NCI-H69 (cell line): ENCODE data around the gene ZNF236.
"Not testable (repeated sequence)": the region's sequence is repeated elsewhere in the genome, so short reads cannot be mapped to it uniquely, and the experiment has no call there.

Source experiments
- DNase-seq: peaks from one replicate; lab custom pipeline; 2025; lab: John Stamatoyannopoulos, UW

The ZNF236 gene

DNA sequence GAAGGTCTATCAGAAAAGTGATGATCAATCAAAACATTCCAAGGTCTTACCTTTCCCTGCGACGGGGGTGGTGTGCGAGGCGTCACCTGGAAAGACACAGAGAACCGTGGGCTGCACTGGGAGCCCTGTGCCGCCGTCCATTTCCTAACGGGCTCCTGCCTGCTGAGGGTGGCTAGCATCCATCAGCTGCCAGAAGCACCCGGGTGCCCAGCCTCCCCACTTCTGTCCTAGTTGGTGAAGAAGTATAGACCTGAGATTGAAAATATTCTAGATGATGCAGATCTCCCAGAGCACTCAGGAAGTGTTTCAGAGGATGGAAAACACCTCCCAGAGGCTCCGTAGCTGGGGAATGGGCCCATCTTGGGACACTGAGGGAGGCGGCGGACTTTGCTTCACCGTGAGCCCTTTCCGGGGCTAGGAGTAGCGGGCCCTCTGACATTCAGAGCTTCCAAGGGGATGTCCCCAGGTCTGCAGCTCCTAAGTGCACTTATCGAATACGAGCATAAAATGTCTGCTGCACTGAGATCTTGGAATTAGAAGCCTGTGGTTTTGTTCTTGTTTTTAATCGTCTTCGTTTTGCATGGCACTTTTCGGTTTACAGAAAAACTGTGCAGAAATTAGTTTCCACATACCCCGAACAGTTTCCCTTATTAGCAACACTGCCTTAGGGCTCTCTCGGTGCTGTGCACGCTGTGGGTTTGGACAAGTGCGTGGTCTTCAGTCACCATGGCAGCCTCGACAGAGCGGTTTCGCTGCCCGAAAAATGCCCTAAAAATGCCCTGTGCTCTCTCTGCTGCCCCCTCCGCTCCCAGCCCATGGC, 166.7 kb downstream of the ZNF236 start:
- no peak for DNase-seq

DNA sequence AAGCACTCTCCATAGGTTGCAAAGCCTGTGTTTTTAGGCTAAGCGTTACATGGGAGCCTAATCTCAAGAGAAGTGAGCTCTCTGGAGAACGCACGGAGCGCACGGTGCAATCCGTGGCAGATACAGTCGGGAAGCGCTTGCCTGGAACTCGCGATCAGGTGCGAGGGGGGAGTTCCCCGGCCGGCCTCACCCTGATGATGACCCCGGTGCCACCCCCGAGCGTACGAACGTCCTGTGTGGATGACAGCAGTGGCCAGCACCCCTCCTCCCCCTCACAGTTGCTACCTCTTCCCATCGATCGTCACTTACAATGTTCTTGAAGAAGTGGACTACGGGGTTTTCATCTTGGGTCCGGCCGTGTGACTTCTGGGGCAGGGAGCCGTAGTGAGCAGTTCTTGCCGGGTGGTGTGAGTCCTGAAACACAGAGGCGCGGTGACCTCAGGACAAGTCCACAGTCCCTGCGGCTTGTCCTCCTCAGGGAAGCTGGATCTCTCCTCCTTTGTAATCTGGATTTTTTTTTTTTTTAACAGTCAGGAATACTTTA, 167.4 kb downstream of the ZNF236 start:
- DNase-seq, result no peak

DNA sequence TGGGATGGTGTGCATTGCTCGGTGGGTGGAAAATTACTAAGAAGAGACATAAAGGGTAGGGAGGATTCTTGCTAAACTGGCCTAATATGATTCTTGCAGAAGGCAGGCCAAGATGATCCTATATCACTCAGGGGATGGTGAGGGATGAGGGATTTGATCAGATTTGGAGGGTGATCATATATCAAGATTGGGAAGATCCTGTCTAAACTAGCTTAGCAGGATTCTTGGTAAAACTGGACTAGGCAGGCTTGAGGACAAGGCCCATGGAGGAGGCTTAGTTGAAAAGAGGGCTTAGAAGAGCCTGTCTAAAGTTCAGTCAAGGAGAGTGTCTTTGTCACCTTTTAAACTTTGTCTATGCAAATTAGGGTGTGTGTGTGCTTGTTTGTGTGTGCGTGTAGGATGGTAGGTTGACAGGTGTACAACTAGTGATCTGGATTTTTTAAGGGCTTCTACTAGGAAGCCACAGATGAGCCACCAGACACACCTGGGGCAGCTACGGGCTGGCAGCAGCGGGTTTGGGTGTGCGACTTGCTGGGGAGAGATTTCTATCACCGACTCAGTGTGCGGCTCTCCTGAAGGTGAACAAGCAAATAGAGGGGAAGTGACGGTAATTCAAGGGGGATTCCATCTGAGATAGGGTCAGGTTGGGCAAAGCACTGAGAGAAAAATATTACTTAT, 168.1 kb downstream of the ZNF236 start:
- not testable (repeated sequence) for DNase-seq

DNA sequence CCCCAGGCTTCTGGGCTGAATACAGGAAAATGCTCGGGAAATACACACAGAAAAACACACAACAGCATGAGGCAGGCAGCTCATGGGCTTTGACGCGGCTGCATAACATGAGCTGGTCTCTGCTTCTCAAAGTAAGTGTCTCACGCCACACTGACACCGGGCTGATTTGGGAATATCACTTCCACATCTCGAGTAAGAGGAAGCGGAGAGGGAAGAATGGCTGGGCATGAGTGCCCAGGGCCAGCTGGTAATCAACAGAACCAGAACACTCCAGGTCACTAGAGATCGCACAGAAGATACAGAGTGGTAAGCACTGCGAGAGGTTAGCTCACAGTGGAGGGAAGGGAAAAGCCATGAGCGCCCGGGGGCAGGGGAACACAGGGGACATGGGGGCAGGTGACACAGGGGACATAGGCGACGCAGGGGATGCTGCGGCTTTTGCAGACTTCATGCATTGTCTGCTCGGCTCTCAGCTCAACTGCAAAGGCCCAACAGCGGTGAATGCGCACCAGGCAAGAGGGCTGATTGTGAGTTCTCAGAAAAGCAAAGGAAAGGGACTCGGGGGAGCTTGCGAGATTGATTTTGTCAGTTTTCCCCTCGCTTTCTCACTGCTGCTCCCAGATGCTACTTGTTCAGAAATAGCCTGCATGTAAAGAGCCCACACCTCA, 168.8 kb downstream of the ZNF236 start:
- DNase-seq, result no peak

DNA sequence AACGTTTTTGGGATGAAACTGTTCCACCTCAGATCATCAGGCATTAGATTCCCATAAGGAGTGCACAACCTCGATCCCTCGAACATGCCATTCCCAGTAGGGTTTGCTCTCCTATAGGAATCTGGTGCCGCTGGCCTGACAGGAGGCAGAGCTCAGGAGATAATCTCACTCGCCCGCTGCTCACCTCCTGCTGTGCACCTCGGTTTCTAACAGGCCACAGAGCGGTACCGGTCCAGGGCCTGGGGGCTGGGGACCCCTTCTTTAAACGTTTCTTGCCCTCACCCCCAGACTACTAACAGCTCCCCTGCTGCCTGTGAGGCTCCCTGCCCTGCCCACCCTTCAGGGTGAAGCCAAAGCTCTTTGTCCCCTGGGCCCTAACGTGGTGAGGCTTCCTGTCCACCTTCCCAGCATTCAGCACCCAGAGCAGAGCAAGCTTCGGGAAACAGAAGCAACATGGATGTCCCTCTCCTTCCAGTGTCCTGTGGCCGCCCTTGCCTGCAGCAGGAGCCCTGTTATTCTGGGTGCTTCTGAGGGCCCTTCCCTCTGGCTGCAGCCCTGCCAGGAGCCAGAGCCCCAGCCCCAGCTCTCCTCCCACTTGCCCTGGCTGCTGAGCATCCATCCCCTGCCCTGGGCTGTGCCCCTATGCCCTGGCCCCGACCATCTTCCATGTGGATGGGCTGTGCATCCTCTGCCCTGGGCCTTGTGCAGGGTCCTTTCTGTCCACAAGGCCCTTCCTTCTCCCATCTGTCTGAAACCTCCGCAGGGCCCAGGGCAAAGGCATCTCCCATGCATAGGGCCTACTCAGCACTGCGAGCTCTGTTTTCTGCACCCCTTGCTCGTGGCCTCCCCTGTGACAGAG, 170.1 kb downstream of the ZNF236 start:
- DNase-seq, result no peak

DNA sequence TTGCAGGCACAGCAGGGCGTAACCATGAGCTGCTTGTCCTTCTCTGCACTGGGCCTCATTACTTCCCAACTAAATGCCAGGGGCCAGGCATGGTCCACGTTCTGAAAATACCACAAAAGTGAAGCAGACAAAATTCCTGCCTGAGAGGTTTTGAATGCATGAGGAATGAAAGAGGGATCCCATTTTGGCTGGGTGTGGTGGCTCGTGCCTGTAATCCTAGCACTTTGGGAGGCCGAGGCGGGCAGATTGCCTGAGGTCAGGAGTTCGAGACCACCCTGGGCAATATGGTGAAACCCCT, 170.7 kb downstream of the ZNF236 start:
- DNase-seq, result no peak

DNA sequence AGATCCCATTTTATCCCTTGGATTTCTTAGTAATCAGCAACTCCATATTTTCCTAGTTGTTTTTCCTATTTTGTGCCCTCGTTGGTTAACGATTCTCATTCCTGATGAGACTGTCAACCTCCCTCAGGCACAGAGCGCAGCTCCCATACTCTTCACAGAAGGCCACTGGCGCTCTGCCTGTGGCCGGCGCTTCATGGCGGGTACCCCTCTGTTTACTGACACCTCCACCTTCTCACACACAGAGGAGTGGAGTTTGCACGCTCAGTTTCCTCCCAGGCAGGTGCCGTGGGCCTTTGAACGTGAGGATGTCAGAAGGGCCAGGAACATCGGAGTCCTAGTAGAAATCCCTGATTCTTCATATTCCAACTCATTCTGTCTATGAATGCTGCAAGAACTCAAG, 171.2 kb downstream of the ZNF236 start:
- no peak for DNase-seq

DNA sequence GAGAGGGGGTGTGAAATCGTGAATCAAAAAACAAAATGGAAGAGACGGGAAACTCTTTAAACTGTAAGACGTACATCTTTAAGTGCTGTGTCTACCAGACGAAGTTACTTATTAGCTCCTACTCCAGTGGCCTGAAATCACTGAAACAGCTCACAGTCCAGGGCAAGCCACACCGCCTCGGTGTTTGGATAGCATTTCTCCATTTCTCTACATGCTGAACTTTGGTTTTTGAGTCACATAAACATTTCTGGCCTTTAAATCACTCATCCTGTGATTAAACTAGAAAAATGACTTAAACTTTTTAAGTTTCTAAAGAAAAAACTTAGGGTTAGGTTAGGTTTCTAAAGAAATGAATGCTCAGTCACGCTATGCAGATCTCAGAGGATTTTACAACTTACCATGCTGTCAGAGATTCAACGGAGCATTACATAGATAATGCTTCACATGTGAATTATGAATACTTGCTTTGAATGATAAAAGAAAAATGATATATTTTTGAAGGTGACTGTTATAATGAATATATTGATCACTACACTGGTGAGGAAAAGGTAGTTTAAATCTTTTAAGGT, 171.8 kb downstream of the ZNF236 start:
- no peak for DNase-seq

DNA sequence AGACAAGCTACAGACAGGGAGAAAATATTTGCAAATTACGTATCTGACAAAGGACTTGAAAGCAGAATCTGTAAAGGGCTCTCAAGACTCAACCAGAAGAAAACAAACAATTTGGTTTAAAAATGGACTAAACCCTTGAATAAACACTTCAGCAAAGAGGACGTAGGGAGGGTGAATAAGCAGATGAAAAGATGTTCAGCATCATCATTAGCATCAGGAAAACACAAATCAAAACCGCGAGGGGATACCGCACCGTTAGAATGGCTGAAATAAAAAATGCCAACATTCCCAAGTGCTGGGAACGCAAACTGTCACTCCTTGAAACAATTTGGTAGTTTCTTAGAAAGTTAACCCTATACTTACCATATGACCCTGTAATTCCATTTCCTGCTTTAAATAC, 173.5 kb downstream of the ZNF236 start:
- no peak for DNase-seq

DNA sequence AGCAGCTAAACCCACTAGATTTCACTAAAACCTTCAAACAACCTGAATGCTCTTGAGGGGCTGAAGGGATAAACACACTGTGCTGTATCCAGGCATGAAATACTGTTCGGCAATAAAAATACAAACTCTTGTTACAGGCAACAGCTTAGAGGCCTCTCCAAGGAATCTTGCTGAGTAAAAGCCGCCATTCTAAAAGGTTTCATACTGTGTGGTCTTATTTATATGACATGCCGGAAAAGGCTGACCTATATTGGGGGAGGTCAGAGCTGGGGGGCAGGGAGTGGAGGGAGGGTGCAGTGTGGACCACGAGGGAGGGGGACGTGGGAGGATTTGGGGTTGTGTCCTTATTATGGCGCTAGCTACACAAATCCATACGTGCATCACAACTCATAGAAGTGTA, 174.1 kb downstream of the ZNF236 start:
- no peak for DNase-seq

DNA sequence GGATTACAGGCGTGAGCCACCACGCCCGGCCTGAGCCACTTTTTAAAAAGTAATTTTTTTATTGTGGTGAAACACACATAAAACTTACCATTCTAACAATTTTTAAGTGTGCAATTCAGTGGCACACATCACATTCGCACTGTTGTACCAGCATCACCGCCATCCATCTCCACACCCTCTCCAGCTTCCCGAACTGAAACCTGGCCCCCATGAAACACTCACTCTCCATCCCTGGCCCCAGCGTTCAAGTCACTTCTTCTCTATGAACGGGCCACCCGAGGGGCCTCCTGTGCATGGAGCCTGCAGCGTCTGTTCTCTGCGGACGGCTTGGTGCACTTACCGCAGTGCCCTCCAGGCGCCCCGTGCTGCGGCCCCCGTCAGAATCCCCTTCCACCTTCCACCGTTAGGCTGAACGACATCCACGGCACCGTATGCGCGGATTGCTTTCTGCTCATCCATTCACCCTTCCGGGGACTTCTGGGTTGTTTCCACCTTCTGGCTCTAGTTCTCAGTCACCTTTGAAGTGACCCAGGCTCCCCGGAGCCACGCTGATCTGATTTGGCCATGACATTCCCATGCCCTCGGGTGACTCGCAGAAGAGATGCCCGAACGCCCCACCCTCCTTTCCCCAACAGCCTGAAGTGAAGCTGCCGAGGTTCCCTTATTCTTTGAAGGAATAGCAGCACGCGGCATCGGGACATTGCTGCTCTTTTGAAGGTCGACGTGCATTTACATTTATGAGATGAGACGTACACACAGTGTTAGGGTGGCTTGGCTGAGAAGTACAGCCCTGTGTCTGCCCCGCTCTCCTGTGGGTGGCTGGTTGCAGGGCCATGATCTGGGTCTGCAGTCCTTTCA, 175.8 kb downstream of the ZNF236 start:
- no peak for DNase-seq

DNA sequence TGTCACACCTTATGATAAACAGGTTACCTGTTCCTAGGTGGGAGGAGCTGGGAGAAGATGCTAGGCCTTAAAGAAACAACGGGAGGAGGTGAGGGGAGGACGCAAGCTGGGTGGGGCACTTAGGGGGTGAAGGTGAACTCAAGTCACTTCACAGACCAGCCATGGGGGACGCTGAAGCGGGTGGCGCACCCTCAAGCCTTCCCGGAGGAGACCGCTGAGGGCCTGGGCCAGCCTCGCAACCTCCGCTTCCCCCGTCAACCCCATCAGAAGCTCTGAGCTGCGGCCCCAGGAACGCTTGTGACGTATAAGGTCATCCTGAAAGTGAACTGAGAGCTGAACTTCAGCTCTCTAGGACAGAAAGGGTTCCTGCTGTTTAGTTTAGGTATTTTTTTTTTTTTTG, 176.7 kb downstream of the ZNF236 start:
- DNase-seq, result no peak

DNA sequence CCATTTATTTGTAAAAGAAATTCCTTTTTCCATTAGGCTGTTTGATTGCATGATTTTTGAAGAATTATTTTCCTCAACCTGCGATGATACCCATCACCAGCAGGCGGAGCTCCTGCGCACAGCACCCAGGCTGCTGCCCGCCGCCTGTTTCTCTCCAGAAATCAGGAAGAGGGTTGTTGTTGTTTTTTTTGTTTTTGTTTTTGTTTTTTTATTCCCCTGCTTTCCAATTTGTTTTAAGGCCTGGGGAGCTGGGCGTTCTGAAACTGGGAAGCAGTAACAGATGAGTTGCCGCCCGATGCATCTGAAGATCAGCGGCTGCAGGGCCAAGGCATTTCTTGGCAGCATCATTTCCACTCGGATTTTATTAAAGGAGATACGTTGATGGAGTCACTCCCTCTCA, 178.2 kb downstream of the ZNF236 start:
- peak; percentile 56 for DNase-seq

DNA sequence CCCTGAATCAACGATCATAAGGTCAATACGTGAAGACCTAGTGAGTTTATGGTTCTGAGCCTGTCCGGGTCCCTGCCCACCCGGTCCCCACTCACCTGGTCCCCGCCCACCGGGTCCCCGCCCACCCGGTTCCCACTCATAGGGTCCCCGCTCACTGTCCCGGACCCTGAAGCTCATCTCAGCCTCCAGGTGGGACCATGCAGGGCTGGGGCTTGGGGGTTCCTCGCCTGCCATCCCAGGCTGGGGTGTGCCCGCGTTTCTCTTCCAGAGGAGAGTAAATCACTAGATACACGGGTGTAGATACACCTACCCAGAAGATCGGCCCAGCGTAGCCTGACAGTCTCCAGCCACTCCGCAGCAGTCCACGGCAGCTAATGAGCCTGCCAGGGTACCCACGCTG, 178.7 kb downstream of the ZNF236 start:
- DNase-seq, result no peak

DNA sequence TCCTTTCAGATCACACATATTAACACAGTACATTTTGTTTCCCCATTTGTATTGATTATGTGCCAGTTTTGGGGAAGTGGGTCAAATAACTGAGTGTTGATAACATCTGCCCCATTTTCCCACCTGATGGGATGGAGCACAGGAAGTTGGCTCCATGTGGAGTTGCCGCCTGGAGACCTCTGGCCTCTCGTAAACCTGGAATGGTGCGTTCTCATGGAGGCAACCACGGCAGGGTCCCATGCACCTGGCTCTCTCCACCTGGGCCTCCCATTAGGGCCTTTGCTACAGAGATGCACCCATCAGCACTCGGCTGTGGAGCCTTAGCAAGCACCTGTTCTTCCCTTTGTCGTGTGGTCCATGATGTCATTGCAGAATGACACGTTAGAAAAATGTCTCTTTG, 179.6 kb downstream of the ZNF236 start:
- peak; percentile 28 for DNase-seq

DNA sequence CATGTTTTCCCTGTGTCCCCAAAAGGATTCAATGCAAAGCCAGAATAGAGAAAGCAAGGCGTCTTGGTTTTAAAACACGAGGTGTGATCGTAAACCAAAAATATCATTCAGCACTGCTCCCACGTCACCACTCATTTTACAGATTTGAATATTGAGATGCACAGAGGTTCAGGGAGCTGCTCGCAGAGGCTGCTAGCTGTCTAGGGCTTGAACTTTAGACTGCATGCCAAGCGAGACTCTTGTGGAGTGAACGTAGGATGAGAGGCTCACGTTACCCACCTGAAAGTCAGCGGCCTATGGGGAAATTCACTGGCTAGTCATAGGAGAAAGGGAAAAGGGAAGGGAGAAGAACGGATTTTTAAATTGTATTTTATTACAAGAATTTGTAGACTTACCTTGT, 180.1 kb downstream of the ZNF236 start:
- no peak for DNase-seq

DNA sequence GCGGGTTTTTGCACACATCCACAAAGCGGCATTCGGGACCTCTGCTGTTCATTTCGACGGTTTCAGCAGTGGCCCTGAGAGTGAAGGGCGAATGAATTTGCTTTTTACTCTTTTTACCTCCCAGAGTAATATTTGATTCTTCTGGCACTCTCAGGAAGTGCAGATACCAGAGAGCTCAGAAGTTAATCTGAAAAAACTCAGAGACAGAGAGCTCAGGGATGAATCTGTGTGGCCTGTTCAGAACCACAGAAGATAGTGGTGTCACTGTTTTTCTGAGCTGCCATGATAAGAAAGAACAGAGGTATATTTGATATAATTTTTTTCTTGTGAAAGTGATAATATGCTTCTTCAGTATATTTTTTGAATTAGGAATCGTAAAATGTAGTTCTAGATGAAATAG, 181.0 kb downstream of the ZNF236 start:
- DNase-seq, result no peak

DNA sequence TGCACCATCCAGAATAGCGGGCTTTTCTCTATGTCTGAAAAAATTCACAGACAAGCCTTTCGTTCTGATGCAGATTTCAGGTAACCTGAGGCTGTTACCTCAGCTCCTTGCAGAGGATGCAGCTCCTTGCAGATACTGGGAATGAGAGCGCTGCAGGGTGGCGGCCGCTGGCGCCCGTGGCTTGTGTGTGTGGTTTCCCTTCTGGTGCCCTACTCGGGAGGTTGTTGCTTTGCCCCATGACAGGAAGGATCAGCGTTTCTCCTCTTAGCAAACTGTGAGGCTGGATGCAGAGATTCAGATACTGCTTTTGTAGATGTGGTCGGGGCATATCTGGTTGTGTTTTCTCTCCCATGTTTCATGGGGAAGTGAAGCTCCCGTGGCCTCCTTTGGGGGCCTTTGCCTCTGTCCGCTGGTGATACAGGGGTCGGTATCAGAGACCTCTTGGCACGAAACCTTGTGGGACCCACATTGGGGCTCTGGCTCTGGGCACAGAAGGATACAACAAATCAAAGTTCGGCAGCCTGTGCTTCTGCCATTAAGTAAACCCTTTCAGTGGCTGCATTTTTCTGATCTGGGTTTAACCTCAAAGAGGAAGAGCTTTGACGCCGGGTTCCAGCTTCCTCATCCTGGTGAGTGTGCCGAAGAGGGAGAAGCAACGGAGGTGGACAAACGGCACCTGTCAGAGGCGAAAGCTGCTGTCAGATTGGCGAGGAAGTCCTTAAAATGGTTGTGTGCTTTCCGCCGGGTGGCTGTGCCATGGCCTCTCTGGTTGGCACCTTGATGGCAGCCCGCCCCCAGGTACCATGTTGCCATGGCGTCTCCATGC, 182.4 kb downstream of the ZNF236 start:
- DNase-seq, result no peak

DNA sequence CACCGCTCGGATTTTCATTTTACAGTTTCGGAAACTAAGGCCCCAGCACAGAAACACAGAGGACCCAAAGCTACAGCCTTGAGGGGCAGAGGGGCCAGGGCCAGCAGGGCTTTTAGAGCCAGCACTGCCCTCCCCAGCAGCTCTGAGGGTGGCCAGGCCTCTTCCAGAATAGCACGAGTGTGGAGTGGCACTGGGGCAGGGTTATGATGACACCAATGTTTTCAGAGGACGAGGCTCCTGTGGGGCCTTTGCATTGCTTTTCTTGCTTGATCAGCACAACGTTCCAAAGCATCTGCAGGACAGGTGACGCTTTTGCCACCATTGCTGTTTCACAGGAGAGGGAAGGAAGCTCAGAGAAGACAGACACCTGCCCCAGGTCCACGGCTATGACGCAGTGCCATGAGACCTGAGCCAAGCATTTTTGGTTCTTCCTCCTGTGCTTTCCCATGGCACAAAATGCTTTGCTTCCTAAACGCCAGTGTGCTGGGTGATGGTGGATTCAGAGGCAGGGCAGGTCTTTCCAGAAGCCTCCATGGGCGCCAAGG, 183.4 kb downstream of the ZNF236 start:
- DNase-seq, result no peak
